GM18907 (cell line): ENCODE data around the gene ZAP70.

Experiments
- ATAC-seq: cut with Tn5 transposase; IDR thresholded peaks from one replicate; pipeline ENCODE4 v1.9.1; 2021; ENCODE audit warnings: mild to moderate bottlenecking, moderate library complexity; ENCODE audit not compliant: unreplicated experiment

ZAP70 gene

DNA sequence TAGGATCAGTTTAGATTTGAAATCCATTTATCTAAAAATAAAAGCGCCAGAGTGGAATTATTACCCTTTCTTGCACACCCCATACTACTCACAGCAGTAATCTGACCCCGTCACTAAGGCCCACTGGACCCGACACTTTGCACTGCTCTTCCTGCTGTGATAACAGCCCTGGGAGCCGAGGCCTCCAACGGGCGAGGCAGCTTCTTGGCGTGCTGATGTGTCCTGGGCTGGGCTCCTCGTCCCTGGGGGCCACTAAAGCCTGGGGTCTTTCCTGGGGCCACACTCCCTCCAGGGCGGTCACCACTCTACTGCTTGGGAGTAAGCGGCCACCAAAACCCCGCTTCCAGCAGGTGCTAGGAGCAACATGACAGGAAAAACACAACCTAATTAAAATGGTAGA is 61.7 kb downstream of the ZAP70 start:
- ATAC-seq, result no peak

DNA sequence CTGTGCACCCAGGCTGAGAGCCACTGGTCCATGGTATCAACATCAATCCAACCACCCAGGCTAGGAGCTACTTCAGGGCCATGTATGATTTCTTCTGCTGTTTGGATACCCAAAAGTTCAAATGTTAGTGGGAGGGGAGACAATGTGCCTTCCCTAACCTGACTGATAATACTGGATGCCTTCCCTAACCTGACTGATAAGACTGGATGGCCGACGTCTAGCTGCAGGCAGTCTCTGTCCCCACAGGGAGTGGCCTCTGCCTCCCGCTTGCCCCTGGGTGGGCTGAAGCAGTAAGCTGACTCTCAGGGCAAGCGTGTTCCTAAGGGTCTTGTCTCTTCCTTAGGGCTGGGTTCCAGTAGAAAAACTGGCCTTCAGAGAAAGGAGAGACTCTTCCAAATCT is 65.8 kb downstream of the ZAP70 start:
- no peak for ATAC-seq

DNA sequence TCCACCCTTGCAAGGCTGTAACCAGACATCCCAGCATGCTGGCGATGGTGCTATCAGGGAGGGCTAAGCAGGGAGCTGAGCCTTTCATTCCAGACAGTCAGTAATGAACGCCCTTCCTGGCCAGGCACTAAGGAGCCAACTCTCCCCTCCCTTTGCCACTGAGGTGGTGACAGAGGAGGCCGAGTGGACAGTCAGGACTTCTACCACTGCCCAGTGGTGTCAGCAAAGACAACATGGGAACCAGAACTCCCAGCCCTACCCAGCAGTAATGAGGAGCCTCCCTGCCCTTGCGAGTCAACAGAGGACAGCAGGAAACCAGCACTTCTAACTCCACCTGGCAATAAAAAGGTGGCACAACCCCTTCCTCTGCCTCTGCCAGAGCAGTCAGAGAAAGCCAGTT is 68.6 kb downstream of the ZAP70 start:
- no peak for ATAC-seq

DNA sequence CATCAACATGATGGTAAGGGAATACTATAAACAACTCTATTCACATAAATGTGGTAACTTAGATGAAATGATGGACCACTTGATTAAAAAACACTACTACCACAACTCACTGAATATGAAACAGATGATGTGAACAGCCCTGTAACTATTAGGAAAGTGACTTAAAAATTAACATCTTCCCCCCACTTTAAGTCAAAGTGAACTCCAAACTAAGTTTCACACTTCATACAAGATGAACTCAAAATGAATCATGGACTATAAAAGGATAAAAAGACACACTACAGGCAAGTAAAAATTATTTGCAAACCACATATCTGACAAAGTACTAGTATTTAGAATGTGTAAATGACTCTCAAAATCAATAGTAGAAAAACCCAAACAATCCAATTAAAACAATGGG is 71.6 kb downstream of the ZAP70 start:
- ATAC-seq, result no peak

DNA sequence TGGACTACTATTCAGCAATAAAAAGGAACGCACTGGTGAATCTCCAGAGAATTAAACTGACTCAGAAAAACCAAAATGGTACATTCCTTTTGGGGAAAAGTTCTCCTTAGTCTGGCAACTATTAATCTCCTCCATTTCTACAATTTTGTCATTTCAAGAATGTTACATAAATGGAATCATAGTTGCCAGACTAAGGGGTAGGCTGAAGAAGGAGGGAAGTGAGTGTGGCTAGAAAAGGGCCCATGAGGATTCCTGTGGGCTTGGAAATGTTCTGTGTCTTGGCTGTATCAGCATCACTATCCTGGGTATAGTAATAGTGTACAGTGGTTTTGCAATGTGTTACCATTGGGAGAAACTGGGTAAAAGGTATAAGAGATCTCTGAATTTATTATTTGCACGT is 72.4 kb downstream of the ZAP70 start:
- ATAC-seq, result no peak

DNA sequence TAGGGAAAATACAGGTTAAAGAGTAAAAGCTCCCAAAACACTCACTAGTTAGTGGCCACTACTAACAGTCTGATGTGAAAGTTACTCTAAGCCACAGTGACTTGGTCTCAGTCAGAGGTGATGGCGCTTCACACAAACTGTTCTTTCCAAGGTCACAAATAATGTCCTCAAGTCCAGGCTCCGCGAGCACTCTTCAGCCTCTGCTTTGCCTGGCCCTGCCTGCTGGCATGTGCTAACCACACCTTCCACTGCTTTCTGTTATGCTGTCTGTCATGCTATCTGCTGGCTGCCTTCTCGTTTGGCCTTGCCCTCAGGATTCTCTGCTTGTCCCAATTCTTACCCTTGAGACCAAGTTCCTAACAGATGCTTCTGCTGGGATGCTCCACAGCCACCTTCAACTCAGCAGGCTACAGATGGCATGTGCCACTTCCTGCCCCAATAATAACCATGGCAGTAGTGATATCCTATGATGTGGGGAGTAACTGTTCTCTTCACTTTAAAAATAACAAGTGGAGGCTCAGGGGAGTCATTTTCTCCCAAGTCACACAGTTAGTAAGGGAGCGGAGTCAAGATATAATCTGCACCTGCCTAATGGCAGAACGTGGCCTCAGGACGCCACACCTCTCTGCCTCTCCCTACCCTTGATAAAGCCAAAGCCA is 75.7 kb downstream of the ZAP70 start:
- ATAC-seq, result no peak
